Measurements from ENCODE around the gene DACT1.

DACT1 gene

DNA sequence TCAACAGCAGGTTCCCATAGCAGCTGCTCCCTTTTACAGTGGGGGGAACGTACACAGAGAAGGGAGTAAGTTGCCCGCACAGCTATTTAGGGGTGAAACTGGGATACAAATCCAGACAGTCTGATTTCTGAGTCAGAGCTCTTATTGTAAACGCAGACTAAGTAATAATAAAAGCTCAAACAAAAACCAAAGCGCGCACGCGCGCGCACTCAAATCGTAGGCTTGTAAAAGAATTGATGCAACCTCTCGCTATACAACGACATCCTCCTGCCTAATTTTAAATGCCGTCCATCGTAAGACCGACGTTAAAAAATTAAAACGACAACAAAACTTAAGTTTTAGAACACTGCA, 747 bp upstream of the DACT1 start:
- DNase-seq: no peak

DNA sequence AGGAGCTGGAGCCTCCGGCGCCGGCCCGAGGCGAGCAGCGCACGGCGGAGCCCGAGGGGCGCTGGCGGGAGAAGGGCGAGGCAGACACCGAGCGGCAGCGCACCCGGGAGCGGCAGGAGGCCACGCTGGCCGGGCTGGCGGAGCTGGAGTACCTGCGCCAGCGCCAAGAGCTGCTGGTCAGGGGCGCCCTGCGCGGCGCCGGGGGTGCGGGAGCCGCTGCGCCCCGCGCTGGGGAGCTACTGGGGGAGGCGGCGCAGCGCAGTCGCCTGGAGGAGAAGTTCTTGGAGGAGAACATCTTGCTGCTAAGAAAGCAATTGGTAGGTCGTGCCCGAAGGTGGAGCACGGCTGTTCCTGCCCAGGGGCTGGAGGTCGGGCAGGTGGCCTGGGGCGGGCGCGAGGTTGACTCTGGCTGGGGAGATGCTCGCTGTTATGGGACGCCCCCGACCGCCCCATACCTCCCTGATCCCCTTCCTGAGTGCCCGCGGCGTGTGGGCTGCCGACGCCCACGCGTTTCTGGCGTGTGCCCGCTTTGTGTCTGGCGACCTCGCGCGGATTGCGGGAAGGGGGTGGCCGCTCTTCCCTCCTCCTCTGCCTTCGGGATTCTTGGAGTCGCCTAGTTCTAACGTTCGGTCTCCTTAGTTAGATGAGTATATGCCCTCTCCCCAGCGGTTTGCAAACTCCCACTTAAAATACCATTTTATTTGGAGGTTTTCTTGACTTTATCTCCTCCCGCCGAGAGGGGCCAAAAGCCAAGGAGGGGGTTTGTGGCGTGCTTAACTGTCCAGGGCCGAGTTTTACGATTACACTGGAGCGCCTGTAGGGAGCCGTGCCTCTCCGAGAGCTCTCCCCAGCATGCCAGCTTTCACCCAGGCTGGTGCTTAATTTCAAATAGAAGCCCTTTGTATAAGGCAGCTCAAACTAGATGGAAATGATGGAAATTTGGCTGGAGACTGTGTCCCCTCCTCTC, 752 bp downstream of the DACT1 start:
- DNase-seq: no peak

DNA sequence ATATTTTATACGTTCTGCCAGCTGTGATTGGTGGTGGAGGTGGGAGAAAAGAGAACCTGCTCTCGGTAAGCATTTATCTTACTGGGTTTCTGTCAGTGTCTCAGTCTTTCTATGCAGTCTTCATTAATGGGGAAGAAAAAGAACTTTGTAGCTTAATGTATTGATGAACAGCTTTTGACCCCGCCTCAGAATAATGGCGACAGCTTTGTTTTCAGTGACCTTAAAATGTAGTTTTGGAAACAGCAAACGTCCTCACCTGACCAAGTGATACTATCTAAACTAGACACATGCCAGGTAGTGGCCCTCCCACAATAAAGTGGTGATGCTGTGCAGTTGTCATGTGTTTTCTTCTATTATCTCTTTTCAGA, 1.4 kb downstream of the DACT1 start:
- no peak for DNase-seq

DNA sequence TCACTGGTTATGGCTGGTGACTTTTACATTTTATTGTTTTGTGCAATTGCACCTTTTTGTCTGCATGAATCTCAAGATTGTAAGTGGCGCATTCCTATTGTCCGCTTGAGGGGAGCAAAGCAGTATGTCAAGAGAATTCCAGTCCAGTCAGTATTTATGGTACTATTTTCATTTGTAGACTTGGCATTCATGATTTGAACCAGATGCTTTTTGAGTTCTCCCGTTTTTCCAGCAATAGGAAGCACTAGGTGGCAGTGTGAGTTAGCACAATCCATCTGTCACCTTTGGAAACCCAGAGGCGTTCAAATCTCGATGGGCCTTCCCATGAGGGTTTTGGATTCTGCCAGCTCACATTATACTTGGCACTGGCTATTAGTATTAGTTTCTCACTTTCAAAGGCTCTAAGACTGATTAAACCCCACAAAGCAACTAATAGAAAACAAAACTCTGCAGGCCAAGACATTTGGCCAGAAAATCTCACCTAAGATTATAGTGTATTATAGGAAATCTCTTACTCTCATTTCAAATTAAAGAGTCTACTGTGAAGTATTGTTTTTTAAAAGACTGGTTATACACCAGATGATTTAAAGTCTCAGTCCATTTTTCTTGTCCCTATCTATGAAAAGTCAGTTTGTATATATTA, 2.2 kb downstream of the DACT1 start:
- DNase-seq: no peak

DNA sequence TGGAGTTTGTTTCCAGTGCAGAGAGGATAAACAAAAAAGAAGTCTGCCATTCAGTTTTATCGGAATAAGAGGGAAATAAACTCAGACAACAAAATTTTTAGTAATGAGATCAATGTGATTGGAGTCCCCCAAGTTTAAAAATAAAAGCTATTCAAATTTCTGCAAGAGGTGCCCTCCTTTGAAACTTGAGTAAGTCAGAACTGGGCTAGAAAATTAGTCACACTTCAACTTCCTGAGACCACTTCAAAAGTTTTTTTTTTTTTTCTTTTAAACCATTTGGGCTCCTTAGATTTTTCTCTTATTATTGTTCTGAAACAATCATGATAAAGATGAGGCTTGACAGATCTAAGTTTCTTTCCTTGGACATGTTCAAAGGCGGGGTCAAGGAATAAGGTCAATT, 3.2 kb downstream of the DACT1 start:
- no peak for DNase-seq

DNA sequence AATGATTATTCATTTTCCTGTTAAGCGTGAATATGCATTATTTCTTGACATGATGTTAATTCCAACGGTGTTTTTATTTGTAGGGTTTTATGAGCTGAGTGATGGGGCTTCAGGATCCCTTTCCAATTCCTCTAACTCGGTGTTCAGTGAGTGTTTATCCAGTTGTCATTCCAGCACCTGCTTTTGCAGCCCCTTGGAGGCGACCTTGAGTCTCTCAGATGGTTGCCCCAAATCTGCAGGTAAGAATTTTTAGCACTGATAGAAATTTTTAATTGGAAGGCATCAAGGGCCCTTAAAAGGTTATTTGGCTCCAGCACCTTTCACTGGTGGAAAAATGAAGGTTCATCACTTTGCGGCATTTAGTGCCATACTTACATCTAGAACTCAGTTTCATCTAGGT, 3.7 kb downstream of the DACT1 start:
- DNase-seq: no peak

DNA sequence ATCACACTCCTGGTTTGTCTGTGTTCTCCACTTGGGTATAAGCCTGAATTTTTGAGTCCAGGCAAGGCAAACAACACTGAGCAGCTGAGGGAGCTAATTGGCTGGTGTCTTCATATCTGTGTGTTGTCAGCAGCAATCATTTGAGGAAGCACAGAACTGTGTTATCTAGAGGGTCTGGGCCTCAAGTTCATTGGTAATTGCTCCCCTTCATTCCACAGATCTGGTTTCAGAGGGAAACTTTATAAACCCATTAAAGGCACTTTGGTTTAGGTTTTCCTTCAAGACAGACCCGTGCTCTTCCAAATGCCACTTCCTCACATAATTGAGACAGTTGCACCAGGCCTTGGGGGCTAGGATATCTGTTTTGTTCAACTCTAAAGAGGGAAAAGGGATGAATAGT, 5.6 kb downstream of the DACT1 start:
- DNase-seq: no peak

DNA sequence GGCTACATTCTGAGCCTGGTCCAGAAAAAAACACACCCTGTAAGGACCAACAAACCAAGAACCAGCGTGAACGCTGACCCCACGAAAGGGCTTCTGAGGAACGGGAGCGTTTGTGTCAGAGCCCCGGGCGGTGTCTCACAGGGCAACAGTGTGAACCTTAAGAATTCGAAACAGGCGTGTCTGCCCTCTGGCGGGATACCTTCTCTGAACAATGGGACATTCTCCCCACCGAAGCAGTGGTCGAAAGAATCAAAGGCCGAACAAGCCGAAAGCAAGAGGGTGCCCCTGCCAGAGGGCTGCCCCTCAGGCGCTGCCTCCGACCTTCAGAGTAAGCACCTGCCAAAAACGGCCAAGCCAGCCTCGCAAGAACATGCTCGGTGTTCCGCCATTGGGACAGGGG, 7.9 kb downstream of the DACT1 start:
- DNase-seq: no peak

DNA sequence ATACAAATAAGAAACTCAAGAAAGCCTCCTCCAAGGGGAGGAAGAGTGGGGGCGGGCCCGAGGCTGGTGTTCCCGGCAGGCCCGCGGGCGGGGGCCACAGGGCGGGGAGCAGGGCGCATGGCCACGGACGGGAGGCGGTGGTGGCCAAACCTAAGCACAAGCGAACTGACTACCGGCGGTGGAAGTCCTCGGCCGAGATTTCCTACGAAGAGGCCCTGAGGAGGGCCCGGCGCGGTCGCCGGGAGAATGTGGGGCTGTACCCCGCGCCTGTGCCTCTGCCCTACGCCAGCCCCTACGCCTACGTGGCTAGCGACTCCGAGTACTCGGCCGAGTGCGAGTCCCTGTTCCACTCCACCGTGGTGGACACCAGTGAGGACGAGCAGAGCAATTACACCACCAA, 8.7 kb downstream of the DACT1 start:
- no peak for DNase-seq

DNA sequence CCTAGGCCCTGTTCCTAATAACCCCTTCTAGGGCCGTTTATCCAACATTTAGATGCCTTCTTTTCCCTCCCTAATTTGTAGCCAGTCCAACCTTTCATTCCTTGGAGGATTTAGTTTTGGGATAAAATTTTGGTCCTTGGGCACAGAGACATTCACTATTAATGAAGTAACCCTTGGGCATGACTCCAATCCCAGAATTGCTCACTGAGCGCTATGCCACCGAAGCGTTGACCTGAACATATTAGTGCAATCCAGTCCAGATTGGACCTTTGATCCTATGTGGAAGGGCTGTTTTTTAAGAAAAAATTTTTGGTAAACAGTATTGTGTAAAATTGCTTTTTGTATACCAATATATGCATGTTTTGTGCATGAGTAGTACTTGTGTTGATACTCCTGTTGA, 10.0 kb downstream of the DACT1 start:
- DNase-seq: no peak

DNA sequence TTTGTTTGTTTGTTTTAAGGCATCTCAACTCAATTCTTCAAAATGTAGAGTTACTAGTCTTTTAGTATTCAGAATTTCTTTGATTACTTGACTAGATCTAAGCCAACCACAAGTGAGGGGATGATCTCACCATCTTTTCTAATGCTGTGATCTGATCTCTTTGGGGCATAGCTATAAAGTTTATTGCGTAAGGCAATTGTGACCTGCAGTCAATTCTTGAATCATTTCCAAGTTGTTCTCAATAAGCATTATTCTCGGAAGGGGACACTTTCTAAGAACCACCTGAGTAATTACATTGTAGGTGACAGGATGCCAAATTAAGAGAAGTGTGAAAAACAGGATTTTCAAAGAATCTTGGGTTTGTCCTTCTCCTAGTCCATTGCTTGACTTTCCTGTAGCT, 13.1 kb downstream of the DACT1 start:
- DNase-seq: no peak

DNA sequence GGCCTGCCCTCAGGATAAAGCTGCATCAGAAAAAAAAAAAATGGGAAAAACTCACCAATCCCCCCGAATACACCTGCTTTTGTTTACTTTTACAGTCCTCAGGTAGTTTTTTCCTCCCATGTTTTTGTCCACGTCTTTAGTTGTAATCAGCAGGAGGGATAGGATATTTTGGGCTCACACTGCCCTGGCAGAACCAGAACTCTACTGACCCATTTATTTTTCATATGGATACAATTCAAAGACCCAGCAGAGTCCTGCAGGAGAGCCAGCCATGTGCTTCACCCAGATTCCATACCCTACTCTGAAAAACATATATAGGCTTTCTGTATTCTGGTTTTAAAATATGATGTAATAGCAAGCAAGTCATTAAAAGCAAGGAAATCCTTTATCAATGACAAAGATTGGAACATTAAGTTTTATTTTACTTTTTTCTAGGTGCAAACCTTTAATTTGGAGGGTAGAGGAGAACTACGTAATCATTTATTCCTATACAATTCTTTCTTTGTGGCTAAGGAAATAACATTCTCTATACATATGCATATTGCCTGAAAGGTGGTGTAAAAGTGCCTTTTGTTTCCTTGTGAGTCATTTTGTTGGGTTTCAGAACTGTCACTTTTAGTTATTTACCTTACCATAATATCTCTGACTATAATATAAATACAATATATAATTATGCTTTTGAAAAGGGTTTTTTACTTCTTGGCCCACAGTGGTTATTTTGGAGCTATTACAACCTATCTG, 19.1 kb downstream of the DACT1 start:
- no peak for DNase-seq

DNA sequence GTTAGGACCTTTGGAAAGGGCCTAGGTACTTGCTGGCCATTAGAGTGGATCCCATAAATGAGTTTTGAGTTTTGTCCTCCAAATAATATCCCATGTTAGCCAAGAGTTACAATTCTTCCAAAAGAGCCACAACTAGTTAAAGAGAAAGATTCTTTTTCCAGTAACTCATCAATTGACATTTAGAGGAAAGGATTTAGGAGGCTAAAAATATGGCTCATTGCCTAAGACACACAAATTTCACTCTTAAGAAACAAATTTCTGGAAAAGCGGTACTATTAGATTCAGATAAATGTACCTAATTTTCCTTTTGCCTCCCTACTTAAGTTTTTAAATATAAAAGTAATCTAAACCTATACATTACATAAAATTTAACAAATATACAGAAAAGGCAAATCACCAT, 21.3 kb downstream of the DACT1 start:
- no peak for DNase-seq

DNA sequence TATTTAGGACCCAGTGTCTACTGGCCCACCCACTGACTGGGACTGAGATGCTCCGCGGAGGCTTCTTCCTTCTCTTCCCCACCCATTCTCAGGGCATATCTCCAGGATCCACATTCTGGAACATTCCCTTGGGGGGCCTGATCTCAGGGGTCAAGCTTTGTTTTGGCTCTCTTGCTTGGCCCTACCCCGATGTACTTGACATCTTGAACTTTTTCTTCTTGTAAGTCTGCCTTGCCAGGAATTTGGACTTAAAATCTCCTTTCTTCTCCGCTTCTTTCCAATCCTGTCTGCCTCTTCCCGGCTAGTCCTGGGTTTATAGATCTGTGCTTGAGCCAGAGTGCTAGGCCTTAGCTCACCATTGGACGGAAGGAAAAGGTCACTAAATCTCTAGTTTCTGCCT, 22.1 kb downstream of the DACT1 start:
- DNase-seq: no peak

DNA sequence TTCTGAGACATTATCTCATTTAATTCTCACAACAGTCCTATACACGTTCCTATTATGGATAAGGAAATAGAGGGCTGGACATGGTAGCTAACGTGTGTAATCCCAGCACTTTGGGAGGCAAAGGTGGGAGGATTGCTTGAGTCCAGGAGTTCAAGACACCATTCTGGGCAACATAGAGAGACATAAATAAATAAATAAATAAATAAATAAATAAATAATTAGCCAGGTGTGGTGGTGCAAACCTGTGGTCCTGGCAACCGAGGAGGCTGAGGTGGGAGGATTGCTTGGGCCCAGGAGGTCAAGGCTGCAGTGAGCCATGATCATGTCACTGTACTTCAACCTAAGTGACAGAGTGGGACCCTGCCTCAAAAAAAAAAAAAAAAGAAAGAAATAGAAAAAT, 22.6 kb downstream of the DACT1 start:
- no peak for DNase-seq

DNA sequence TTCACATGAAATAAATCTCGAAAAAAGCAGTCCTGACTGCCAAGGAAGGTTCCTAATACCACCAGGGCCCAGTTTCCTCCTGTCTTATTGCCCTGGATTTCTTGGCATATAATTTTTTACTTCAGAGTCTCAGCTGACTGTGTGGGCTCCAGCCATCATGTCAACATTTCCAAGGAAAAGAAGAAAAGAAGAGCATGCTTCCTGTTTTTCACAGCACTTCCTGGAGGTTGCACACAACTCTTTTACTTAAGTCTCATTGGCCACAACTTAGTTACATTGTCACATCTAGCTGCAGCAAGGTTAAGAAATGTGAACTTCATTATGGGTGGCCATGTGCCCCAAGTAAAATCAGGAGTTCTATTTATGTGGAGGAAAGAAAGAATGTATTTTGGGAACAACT, 24.3 kb downstream of the DACT1 start:
- no peak for DNase-seq

DNA sequence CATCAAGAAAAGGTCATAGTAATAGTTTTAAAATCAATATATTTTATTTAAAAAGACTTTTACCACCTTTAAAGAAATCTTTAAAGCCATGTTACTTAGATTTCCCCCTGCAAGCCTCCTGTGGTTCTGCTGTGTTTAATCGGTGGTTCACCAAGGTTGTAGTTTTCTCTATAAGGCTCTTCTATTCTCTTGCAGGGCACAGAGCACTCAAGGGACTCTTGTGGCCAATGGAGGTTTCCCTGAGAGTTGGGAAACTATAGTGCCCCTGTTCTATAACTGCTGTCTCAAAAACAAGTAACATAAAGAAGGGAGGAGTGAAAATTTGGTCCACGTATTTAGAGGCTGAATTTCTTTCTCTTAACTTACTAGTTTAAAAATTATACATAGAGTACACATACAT, 25.0 kb downstream of the DACT1 start:
- no peak for DNase-seq

DNA sequence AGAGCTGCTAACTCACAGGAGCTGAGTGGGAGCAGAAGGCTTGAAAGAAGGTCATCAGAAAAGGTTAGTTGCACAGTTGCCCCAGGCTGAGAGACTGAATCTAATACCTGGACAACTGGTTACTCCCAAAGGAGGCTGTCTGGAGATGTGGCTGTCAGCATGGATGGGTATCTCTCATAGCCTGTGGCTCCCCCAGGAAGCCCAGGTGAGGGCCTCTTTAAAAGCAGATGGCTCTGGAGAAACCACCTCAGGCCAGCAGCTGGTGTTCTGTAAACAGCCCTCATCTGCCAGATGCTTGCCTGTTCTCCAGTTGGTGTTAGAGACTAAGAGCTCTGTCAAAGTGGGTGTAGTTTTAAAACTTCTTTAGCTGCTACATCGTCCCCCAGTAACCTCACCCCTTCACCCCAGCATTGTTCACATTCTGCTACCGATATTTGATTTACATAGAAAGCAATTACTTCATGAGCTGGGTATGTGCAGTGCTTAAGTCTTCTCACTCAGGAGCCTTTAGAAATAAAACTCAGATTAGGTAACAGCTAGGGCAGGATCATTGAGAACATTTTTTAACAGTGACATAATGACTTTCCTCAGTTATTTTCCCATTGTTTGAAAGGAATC, 25.8 kb downstream of the DACT1 start:
- no peak for DNase-seq

DNA sequence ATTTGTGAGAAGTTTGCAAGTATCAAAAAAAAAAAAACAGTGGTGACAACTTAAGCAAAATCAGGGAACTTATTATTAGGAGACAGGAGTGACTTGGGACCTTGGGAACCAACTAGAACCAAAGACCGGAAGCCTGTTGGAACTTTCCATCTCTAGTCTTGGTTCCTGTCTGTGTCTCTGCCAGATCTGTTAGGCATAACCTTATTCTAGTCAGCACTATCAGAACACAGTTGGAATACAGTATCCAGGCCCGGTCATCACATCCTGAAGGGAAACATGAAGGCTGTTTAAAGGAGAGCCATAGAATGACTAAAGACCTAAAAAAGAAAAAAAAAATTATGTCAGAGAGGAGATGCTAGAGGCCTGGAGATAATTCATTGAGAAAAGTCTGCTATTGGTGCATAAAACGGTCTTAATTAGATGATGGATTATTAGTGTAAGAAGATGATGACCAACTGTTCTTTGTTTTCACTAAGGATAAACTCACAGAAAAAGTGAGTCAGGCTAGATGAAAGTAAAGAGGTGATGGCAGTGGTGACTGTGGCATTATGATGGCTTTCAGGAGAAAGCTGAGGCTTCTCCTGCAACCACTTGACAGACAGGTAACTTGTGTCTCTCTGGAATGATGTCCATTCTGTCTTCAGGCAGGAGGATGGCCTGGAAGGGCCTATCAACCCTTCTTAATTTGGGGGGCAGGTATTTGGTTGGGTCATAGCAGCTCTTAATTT, 28.2 kb downstream of the DACT1 start:
- DNase-seq: no peak

DNA sequence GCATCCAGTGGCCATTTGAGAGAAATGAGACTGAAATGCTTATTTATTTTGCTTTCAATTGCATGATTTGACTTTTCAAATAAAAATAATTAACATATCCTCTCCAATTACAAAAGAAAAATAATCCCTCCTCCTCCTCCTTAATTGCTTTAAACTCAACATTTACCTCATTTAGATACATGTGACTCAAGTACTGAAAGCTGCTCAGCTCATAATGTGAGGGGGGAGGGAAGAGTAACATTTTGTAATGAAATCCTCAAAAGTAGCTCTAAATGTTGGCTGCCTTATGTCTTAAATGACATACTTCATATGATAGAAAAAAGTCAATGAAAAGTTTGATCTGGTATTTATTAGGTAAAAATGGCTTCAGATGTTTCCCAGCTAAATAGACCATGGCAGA, 29.0 kb downstream of the DACT1 start:
- no peak for DNase-seq

DNA sequence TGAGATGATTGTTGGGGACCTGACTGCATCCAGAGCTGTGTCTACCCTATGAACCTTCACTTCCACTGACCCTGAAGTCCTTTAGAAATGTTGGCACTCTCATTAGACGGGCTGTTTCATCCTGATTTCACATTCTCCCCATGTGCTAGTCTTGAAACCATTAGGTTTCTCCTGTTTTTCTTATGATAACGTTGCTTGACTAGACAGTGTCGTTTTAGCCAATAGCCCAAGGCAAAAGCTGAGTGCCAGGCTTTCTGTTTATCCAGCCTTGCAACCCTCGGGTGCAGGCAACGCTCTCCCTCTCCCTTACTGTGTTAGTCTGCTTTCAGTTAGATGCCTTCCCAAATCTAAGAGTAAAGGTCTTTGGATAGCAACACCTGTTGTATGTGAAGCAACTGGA, 30.1 kb downstream of the DACT1 start:
- DNase-seq: no peak

DNA sequence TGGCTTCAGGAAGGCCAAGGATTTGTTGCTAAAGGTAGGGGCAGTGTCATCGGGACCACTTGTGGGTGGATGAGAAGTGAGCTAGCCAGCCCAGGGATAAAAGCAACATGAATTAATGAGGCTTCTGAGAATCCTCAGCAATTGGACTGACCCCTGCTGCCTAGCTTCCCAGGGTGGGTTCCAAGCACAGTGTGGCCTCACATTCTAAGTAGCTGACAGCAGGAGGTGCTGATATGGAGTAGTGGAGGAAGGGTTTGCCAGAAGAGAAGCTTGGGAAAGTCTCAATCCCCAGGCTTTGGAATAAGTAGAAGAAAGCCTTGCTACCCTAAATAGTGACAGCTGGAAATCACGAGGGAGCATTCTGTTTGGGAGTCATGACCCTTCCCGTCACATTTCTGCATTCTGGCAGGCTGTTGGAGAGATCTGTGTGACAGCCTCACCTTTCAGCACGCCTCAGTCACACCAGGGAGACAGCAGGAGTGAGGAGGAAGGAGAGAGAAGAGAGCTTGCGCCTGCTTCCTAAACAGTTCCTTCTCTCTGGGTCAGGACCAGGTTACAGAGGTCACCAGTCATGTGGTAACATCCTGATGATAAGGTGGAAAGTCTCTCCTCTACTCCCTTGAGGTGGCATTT, 31.2 kb downstream of the DACT1 start:
- no peak for DNase-seq

All from CD4-positive, alpha-beta T cell treated with Interleukin-12 subunit alpha and Interleukin-12 subunit beta, for 1 hour (primary cell).